WTC11 (cell line): ENCODE measurements around the gene CACNA1C. TPM values are rescaled to one million over a fixed set of nuclear protein-coding genes. Genes with fewer than 3 reads are reported as not detected.

ENCODE experiments used
- ATAC-seq: fragments of 200-7000 bp; cut with Tn5 transposase; 2 replicates; pipeline ENCODE4 v1.10.0; 2021; ENCODE audit warnings: mild to moderate bottlenecking, moderate library complexity
- CTCF ChIA-PET: fragments of 300-600 bp; sonication (Branson Sonifier 250); formaldehyde crosslinking; loops from one replicate; lab custom pipeline; 2021; ENCODE audit warnings: antibody characterized with exemption; lab: Charles Lee
- POLR2A ChIA-PET: fragments of 350-600 bp; sonication (Branson Sonifier 250); formaldehyde crosslinking; loops from one replicate; lab custom pipeline; 2021; ENCODE audit warnings: antibody characterized with exemption; lab: Charles Lee
- DNase-seq: peaks from one replicate; pipeline ENCODE4 v3.0.0; 2021; ENCODE audit warnings: low spot score
- H3K27ac Mint-ChIP-seq: 2 replicates; pipeline ENCODE4 v1.8.0; 2021; ENCODE audit warnings: mixed read lengths
- H3K27me3 Mint-ChIP-seq: 2 replicates; pipeline ENCODE4 v1.8.0; 2021; ENCODE audit warnings: low read depth, mild to moderate bottlenecking, moderate library complexity, mixed read lengths
- H3K36me3 Mint-ChIP-seq: 2 replicates; pipeline ENCODE4 v1.8.0; 2021; ENCODE audit warnings: mixed read lengths
- H3K4me1 Mint-ChIP-seq: 2 replicates; pipeline ENCODE4 v1.8.0; 2022; ENCODE audit warnings: mixed read lengths
- H3K4me3 Mint-ChIP-seq: 2 replicates; pipeline ENCODE4 v1.8.0; 2021; ENCODE audit warnings: mild to moderate bottlenecking, moderate library complexity, mixed read lengths
- H3K9me3 Mint-ChIP-seq: 2 replicates; pipeline ENCODE4 v1.8.0; 2021; ENCODE audit warnings: mixed read lengths
- ARID4B ChIP-seq: sonication (generic); formaldehyde crosslinking; IDR thresholded peaks from 2 replicates; pipeline ENCODE4 v1.8.0; 2023; ENCODE audit warnings: missing genetic modification reagents, mild to moderate bottlenecking, borderline replicate concordance
- ATF1 ChIP-seq: sonication (generic); formaldehyde crosslinking; IDR thresholded peaks from 2 replicates; pipeline ENCODE4 v1.8.1; 2023; ENCODE audit warnings: mild to moderate bottlenecking, moderate library complexity, missing genetic modification reagents
- ATF6 ChIP-seq: sonication (generic); formaldehyde crosslinking; IDR thresholded peaks from 2 replicates; pipeline ENCODE4 v1.8.1; 2023; ENCODE audit warnings: mild to moderate bottlenecking, missing genetic modification reagents
- CREB1 ChIP-seq: sonication (generic); formaldehyde crosslinking; IDR thresholded peaks from 2 replicates; pipeline ENCODE4 v1.8.0; 2023; ENCODE audit warnings: mild to moderate bottlenecking, missing genetic modification reagents
- E2F5 ChIP-seq: sonication (generic); formaldehyde crosslinking; IDR thresholded peaks from 2 replicates; pipeline ENCODE4 v1.8.1; 2022; ENCODE audit warnings: mild to moderate bottlenecking, moderate library complexity, missing genetic modification reagents
- ESRRA ChIP-seq: sonication (generic); formaldehyde crosslinking; IDR thresholded peaks from 2 replicates; pipeline ENCODE4 v1.8.1; 2022; ENCODE audit warnings: mild to moderate bottlenecking, missing genetic modification reagents, borderline replicate concordance
- FOXJ3 ChIP-seq: sonication (generic); formaldehyde crosslinking; IDR thresholded peaks from 2 replicates; pipeline ENCODE4 v1.9.0; 2021; ENCODE audit warnings: missing genetic modification reagents, mild to moderate bottlenecking, borderline replicate concordance
- FOXP1 ChIP-seq: sonication (generic); formaldehyde crosslinking; IDR thresholded peaks from 2 replicates; pipeline ENCODE4 v1.8.0; 2022; ENCODE audit warnings: missing genetic modification reagents, mild to moderate bottlenecking, moderate library complexity, borderline replicate concordance
- HMGA2 ChIP-seq: fragments of 250-450 bp; sonication (Bioruptor Pico); IDR thresholded peaks from 2 replicates; pipeline ENCODE4 v1.4.0; 2021; ENCODE audit warnings: mild to moderate bottlenecking, moderate library complexity
- NFE2L1 ChIP-seq: sonication (generic); formaldehyde crosslinking; IDR thresholded peaks from 2 replicates; pipeline ENCODE4 v1.8.1; 2023; ENCODE audit warnings: missing genetic modification reagents
- OVOL2 ChIP-seq: fragments of 250-450 bp; sonication (Bioruptor Pico); IDR thresholded peaks from 2 replicates; pipeline ENCODE4 v1.9.0; 2021; ENCODE audit warnings: mild to moderate bottlenecking, borderline replicate concordance
- TEAD4 ChIP-seq: sonication (generic); formaldehyde crosslinking; IDR thresholded peaks from 2 replicates; pipeline ENCODE4 v1.8.0; 2022; ENCODE audit warnings: mild to moderate bottlenecking, missing genetic modification reagents
- USF2 ChIP-seq: sonication (generic); formaldehyde crosslinking; IDR thresholded peaks from 2 replicates; pipeline ENCODE4 v1.8.1; 2023; ENCODE audit warnings: mild to moderate bottlenecking, missing genetic modification reagents, moderate library complexity
- ZBTB21 ChIP-seq: sonication (generic); formaldehyde crosslinking; IDR thresholded peaks from 2 replicates; pipeline ENCODE4 v1.8.1; 2023; ENCODE audit warnings: mild to moderate bottlenecking, missing genetic modification reagents, borderline replicate concordance
- ZNF138 ChIP-seq: sonication (generic); formaldehyde crosslinking; conservative IDR thresholded peaks from 2 replicates; pipeline ENCODE4 v1.8.1; 2022; ENCODE audit warnings: mild to moderate bottlenecking, moderate library complexity, missing genetic modification reagents
- ZNF232 ChIP-seq: sonication (generic); formaldehyde crosslinking; IDR thresholded peaks from 2 replicates; pipeline ENCODE4 v1.8.0; 2022; ENCODE audit warnings: mild to moderate bottlenecking, missing genetic modification reagents
- ZNF416 ChIP-seq: fragments of 250-450 bp; sonication (Bioruptor Pico); IDR thresholded peaks from 2 replicates; pipeline ENCODE4 v1.9.0; 2021; ENCODE audit warnings: mild to moderate bottlenecking, inconsistent platforms
- ZNF423 ChIP-seq: fragments of 250-450 bp; sonication (Bioruptor Pico); IDR thresholded peaks from 2 replicates; pipeline ENCODE4 v2.1.2; 2022; ENCODE audit warnings: mild to moderate bottlenecking, moderate library complexity
- ZNF532 ChIP-seq: fragments of 250-450 bp; sonication (Bioruptor Pico); IDR thresholded peaks from 2 replicates; pipeline ENCODE4 v1.9.0; 2021; ENCODE audit warnings: mild to moderate bottlenecking, borderline replicate concordance
- ZSCAN18 ChIP-seq: fragments of 250-450 bp; sonication (Bioruptor Pico); IDR thresholded peaks from 2 replicates; pipeline ENCODE4 v2.1.2; 2022; ENCODE audit warnings: mild to moderate bottlenecking, moderate library complexity
- total RNA-seq: library from RNA; stranded (reverse); gene quantifications from 3 replicates; pipeline ENCODE4 v1.2.3, GENCODE V29; 2021

Gene CACNA1C
- total RNA-seq, 1 experiment from 2014 or later = 1.7 TPM

GRCh38 chr12:2664721-2665577 is 612.2 kb downstream of the CACNA1C start (continued):
- TF ChIP-seq ZNF532 (CRISPR knock-in tag) (no peak), TEAD4 (no peak), ESRRA (CRISPR knock-in tag) (no peak), ZNF423 (no peak)

GRCh38 chr12:2666411-2666810 is 613.6 kb downstream of the CACNA1C start:
- ChIA-PET POLR2A (no interaction called here), CTCF (no interaction called here)
- Mint-ChIP-seq H3K36me3 (no peaks in the 10 kb centered on the region), H3K9me3 (no peaks in the 10 kb centered on the region), H3K27me3 (no peaks in the 10 kb centered on the region), H3K4me1 (no peaks in the 10 kb centered on the region), H3K27ac (no peak overlapping the region), H3K4me3 (no peak overlapping the region)
- peak; percentile 2 for DNase-seq
- ATAC-seq = no peak
- TF ChIP-seq ZSCAN18 (CRISPR knock-in tag) (no peak), USF2 (no peak), ZNF138 (CRISPR knock-in tag) (no peak), ARID4B (CRISPR knock-in tag) (no peak), NFE2L1 (no peak), CREB1 (CRISPR knock-in tag) (no peak), E2F5 (no peak), HMGA2 (no peak), ZNF416 (no peak), ZBTB21 (CRISPR knock-in tag) (no peak), ATF1 (CRISPR knock-in tag) (no peak), ZNF232 (CRISPR knock-in tag) (no peak), FOXP1 (CRISPR knock-in tag) (no peak), ESRRA (CRISPR knock-in tag) (no peak), ATF6 (CRISPR knock-in tag) (no peak), OVOL2 (no peak), FOXJ3 (CRISPR knock-in tag) (no peak)
